Activated CD4-positive, alpha-beta T cell treated with anti-CD3 and anti-CD28 coated beads, Interleukin-2, amount 50 U/mL, for 16 hours (primary cell): ENCODE results near the gene IL21.
"Not testable (repeated sequence)": the region's sequence is repeated elsewhere in the genome, so short reads cannot be mapped to it uniquely, and the experiment has no call there.

Experiments
- DNase-seq: peaks from one replicate; pipeline ENCODE4 v3.0.0-alpha.2; 2020

IL21 gene

DNA sequence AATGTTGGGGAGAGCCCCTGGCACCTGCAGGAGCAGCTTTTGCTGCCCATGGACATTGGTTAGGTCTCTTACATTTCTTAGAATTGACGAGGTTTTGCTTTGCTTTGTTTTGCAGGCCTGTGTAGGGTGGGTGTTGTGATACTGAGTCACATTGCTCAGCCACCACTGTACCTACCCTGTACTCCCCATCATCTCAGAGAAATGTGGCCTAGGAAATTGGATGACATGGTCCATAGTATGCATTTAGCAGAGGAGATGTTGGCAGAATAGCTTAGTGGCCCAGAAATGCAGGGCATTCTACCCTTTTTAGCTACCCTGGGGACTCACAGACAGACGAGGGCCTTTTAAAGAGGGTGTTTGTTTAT is 43.7 kb downstream of the IL21 start:
- DNase-seq = no peak

DNA sequence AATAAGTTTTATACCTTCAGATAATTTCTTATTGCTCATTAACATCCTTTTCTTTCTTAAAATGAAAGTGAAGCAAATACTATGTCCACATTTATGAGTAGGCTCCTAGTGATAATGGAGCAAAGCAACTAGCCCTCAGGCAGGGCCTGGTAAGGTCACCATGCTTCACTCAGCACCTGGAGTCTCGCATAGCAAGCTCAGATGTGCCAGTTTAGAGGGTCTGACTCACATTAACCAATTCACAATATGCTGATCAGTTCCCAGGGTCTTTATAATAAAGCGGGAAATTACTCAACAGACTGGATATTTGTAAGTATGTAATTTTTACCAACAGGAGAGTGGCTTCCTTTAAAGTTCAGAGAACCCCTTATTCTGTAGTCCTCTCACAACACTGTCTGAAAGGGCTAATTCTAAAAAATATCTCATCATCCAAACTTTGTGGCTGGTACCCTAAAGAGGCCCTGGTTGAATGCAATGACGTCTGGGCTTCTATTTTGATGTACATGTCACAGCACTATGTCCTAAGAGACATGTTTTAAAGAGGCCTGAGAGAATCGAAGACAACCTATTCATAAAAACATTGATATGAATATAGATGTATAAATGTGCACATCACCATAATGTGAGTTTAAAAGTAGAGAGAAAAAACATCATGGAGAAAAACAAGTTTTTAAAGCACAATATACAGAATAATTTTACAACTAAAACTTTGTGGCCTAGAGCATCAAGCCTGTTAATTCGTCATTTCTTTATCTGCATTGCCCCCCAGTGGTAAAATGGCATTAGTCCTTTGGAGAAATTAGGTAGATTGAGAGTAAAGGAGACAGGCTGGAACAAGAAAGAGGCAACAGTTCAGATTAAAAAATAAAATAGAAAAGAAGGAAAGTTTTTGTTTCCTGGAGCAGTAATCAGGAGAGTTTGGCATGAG is 44.3 kb downstream of the IL21 start:
- peak; percentile 79 for DNase-seq

DNA sequence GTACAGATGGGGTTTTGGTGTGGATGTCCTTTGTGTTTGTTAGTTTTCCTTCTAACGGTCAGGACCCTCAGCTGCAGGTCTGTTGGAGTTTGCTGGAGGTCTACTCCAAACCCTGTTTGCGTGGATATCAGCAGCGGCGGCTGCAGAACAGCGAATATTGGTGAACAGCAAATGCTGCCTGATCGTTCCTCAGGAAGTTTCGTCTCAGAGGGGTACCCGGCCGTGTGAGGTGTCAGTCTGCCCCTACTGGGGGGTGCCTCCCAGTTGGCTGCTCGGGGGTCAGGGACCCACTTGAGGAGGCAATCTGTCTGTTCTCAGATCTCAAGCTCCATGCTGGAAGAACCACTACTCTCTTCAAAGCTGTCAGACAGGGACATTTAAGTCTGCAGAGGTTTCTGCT is 46.5 kb downstream of the IL21 start:
- DNase-seq = not testable (repeated sequence)

DNA sequence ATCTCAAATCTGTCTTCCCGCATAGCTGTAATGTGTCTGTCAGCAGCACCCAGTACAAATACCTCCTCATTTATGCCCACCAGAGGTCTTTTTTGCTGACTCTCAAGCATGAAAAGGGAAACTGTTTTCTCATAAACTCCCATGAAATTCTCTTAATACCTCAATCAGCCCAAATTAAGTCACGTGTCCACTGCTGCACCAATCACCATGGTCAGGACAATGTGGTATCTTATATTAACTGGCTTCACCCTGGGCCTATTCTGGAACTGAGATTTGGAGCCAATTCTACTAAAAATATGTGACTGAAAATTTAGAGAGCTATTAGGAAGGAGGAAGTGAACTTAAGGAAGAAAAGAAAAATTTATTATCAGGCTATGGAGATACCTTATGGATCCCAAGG is 58.4 kb downstream of the IL21 start:
- DNase-seq = no peak
